Kidney tubule cell (primary cell): ENCODE results near the gene SIRPG.
"Not testable (repeated sequence)": the region's sequence is repeated elsewhere in the genome, so short reads cannot be mapped to it uniquely, and the experiment has no call there.

Source experiments
- DNase-seq: peaks from one replicate; pipeline ENCODE4 v3.0.0-alpha.2; 2018; ENCODE audit warnings: low spot score

The SIRPG gene

DNA sequence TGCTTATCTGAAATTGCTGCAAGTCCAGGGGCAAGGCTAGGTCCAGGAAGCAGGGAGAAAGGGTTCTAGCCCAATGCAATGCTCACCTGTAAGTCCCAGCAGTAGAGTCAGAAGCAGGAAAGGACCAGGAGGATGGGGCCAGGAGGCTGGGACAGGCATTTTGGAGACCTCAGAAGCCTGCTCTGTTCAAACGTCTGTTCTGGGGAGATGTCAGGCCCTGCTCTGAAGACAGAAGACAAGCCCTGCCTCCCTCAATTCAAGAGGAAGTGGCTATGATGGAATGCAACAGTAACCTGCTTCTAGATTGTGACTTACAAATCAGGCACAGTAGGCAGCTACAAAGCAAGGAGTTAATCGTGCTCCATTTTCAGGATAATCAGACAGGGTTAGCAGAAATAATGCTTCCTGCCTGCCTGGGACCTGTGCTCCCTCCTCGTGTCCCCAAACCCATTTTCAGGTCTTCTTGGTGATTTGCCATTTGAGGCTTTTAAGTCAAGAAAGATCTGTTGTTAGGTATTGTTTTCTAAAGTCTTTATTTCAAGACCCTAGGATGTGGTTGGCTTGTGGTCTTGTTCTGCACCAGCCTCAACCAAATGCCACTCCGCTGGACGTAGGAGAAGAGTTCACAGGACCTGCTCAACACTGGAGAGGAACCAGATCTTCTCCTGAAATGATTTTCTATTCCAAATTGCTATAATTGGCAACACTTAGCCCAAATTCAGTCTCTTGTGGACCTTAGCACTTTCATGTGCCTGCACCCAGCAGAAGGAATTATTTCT, at the start of gene SIRPG:
TSS of gene SIRPG (minus strand) at position 224 of the 779 bp plus-strand sequence. CDS start at position 159, 65 bp downstream.
- peak; percentile 20 for DNase-seq

DNA sequence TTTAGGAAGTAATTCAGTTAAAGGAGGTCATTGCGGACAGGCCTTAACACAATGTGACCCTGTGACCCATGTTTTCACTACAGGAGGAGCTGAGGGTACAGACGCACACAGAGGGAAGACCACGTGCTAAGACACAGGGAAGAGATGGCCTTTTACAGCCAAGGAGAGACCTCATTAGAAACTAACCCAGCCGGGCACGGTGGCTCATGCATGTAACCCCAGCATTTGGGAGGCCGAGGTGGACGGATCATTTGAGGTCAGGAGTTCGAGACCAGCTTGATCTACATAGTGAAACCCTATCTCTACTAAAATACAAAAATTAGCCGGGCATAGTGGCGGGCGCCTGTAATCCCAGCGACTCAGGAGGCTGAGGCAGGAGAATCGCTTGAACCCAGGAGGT, 49.3 kb upstream of the SIRPG start:
- DNase-seq: not testable (repeated sequence)

DNA sequence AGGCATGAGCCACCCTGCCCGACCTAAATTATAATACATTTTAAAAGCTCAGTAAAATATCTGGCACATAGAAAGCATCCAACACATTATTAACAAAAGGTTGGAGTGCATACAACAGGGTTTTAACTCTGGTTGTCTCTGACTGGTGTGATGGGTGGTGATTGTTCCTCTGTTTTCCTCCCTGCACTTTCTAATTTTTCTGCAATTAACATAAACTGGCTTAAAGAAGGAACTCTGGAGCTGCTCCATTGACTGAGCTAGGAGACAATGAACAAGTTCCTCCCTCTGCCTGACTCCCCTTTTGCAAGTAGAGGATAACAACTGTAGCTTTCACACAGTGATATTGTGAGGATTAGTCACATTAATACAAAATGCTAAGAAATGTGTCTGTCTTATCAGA, 48.5 kb upstream of the SIRPG start:
- DNase-seq: no peak

DNA sequence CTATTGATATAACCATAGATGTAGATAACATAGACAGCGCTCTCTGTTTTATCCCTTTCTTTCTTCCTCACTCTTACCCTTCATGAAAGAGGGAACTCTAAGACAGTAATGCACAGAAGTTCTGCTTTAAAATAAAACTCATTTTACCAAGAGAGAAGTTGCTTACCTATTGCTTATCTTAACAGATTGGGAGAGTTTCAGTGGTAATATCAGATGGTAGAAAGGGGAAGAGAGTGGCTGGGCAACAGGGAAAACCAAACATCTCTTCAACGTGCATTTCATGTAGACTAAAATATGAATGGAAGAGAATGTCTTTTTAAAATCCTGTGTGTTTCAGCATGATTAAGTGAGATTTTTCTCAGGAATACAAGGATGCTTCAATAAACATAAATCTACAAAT, 45.3 kb upstream of the SIRPG start:
- DNase-seq: no peak

DNA sequence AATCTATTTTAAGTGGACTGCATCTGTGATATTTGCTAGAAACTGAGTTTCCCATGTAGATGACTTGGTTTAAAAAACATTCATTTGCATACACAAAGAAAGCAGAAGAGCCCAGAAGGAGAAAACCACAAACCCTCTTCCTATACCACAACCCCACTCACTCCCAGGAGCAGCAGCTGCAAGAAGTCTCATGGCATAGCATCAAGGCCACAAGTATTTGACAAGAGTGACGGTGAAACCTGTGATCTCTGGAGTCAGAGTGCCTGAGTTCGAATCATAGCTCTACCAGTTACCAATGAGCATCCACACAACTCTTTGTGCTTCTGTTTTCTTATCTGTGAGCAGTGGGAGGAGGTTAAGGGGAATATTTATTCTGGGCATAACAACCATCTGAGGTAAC, 44.7 kb upstream of the SIRPG start:
- DNase-seq: peak; percentile 25

DNA sequence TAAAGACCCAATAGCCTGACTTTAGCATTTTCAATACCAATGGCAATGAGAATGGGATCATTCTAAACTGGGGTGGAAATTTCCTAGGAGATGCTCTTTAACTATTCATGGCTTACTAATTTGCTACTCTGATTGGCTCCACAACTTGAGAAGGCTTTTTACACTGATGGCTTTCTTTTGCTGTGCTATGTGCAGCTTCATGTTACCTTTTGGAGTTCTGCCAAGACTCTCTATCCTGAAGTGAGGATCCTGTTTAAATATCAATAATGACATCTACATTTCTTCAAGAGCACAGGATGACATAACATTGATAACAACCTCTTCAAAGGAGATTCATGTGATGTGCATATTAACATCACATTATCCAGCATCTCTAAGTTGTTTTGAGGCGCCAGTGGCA, 43.4 kb upstream of the SIRPG start:
- DNase-seq: no peak

DNA sequence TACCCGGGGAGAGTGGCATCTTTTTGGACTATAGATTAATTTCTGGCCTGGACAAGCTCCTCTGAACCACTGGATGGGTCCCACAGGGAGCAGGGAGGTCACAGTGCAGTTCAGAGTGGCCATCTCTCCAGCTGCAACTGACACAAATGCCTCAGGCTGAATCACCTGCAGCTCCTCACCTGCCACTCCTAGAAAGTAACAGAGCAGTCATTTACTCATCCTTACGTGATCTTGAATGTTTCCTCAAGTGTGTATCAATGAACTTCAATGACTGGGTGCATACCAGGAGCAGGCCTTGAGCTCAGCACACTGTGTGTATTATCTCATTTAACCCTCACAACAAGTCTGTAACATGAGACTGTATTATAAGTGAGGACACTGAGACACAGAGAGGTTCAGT, 40.0 kb upstream of the SIRPG start:
- DNase-seq: peak; percentile 35

DNA sequence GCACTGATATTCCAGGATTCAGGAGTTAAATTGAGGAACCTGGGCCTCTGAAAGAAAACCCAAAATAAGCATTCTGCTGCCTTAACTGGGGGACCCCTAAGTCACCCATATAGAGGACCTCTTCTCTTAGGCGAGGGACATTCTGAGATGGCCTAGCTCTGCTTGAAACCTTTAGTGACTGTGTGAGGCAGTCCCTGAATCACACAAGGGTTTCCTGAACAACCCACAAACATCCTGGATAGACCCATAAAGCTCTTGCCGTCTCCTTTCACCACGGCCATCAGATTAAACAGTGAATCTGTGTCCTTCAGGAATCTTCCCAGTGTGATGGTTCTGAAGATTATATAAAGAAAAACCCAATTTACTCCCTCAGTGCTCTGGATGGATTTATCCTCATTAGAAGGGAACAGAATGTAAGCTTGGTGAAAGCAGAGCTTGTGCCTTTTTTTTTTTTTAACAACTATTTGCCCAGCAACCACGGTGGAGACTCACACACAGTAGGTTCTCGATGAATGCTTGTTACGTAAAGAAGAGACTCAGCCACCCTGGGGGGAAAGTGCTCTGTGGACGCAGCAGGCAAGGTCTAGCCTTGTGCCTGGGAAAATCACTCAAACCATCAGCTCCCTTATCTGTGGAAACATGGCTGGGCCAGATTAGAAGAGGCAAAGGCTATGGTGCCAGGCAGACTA, 39.1 kb upstream of the SIRPG start:
- DNase-seq: no peak

DNA sequence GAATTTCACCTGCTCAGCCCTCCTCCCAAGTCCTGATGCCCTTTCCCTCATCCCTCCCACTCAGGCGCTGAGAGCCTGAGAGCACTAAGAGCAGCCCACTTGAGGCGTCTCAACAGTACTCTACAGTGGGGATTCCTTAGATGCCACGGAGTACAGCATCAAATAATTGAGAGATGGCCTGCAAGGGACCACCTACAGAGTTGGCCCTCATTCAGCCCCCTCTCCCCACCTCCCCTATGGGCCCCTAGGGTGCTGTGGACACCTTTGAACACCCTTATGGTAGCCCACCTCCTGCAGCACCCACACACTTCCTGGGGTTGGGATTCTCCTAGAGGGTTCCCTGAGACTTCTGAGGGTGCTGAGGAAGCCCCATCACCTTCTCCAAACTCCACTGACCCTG, 37.1 kb upstream of the SIRPG start:
- DNase-seq: no peak

DNA sequence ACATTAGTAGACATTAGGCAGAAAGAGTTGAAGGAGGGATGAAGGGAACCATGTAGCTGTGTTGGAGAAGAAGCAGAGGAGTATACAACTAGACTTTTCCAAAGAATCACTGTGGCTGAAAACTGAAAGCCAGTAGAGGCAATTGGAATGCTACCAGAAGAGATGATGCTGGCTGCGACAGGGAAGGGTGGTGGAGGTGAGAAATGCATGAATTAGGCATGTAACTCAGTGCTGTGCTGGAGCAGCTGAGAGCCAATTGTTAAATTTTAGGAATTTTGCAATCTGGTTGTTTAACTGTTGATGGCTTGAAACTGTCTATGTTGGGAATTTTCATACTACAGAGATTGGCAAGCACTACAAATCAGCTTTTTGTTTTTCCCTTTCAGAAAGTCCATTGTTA, 35.8 kb upstream of the SIRPG start:
- DNase-seq: no peak

DNA sequence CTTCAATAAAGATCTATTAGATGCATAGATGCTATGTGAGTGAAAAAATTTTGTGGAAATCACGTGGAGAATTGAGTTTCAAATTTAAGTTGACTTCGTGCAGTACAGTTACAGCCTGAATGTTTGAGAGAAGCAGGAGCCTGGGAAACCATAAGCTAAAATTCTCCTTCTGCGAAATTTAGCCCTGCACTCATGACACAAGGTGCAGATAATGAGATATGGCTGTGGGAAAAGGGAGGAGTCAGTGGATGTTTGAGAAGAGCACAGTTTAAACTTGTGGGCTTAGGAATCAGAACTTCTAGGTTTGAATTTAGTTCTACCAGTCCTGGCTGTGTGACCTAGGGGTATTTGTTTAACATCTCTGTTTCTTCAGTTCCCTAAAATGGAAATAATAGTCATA, 32.1 kb upstream of the SIRPG start:
- no peak for DNase-seq

DNA sequence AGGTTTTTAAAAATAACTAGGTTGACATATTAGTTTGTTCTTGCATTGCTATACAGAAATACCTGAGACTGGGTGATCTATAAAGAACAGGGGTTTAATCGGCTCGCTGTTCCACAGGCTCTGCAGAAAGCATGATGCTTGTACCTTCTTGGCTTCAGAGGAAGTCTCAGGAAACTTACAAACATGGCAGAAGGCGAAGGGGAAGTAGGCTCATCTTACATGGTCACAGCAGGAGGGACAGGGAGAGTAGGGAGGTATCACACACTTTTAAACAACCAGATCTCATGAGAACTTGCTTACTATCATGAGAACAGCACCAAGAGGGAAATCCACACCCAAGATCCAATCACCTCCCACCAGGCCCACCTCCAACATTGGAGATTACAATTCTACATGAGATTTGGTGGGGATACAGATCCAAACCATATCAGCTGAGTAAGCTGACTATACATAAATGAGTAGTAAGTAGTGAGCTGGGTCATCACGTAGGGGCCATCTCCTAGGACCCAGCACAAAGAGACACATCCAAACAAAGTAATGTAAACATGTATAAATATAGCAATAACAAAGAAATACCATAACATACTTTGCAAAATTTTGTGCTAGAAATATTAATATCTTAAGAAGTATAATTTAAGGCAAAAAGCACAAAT, 31.4 kb upstream of the SIRPG start:
- DNase-seq: no peak

DNA sequence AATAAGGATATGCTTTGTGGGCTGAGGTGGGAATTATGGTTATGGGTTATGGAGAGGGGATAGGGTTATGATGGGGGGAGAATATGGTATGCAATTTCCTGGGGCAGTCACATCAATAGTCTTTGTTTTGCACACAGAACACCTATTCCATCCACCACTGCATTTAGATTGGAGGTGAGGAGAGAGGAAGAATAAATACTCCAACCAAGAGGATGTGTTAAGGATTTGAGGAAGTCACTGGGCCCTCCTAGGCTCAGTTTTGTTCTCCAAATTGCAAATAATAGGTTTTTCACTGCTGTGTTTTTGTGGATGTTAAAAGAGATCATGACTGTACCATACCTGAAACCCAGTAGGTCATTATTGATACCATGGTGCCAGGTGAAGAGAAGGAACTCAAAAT, 29.5 kb upstream of the SIRPG start:
- DNase-seq: no peak

DNA sequence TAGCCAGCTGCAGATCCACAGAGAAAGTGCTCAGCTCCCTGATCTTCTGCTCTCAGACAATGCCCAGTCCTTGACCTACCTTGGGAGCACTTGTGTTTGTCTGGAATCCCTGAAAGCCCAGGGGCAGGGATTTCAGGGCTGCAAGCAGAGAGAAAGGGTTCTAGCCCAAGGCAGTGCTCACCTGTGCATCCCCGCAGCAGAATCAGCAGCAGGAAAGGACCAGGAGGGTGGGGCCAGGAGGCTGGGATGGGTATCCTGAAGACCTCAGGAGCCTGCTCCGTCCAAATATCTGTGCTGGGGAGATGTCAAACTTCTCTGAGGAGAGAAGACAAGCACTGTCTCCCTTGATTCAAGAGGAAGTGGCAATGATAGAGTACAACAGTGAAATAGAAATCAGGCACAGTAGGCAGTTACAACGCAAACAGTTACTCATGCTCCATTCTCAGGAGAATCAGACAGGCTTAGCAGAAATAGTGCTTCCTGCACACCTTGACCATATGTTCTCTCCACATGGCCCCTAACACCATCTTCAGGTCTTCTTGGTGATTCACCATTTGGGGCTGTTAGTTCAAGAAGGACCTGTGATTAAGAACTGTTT, 28.7 kb upstream of the SIRPG start:
- DNase-seq: no peak

DNA sequence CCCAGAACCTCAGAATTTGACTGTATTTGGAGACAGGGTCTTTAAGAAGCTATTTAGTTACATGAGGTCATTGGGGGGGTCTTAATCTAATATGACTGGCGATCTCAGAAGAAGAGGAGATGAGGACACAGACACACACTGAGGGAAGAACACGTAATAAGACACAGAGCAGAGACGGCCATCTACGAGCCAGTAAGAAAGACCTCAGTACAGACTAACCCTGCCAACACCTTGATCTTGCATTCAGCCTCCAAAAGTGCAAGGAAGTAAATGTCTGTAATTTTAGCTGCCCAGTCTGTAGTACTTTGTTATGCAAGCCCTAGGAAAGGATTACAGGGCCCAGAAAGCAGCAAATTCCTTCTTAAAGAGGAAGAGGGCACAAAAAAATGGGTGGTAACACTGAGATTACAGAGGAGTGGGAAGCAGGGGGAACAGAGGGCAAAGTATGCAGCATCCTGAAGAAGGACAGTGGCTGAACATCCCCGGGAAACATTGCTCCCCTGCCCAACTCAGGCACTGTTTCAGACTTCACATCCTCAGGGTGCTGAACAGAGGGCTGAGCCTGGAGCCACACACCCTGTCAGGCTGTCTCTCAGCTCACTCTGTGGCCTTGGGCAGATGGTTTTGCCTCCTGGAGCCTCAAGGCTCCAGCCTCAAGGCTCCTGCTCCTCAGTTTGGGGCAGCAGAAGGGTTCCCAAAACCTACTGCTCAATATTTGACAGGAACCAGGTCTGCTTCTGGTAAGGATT, 27.9 kb upstream of the SIRPG start:
- no peak for DNase-seq

DNA sequence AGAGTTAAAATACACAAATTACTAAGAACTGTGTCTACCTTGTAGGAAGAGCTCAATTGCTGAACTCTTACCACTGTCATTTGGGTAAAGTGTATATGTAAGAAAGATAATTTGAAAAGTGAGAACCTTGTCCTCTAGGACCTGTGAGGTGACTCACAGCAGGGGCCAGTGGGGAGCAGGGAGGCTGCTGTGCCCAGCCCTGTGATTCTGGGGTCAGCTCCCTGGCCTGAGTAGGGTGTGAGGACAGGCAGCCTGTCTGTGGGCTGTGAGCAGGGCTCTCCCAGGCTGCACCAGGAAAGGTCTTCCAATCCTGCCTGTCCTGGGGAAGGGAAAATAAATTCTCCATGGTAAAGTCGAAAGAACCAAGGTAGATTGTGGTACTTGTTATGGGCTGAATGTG, 27.3 kb upstream of the SIRPG start:
- DNase-seq: no peak

DNA sequence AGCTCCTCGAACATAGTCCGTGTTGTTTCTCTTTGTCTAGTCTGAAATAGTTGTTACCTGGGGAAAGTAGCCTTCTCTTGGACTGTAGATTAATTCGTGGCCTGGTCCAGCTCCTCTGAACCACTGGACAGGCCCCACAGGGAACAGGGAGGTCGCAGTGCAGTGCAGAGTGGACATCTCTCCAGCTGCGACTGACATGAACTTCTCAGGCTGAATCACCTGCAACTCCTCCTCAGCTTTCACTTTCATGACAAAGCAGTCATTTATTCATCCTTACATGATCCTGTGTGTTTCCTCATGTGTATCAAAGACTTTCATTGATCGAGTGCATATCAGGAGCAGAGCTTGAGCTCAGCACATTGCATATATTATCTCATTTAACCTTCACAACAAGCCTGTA, 19.1 kb upstream of the SIRPG start:
- DNase-seq: peak; percentile 30

DNA sequence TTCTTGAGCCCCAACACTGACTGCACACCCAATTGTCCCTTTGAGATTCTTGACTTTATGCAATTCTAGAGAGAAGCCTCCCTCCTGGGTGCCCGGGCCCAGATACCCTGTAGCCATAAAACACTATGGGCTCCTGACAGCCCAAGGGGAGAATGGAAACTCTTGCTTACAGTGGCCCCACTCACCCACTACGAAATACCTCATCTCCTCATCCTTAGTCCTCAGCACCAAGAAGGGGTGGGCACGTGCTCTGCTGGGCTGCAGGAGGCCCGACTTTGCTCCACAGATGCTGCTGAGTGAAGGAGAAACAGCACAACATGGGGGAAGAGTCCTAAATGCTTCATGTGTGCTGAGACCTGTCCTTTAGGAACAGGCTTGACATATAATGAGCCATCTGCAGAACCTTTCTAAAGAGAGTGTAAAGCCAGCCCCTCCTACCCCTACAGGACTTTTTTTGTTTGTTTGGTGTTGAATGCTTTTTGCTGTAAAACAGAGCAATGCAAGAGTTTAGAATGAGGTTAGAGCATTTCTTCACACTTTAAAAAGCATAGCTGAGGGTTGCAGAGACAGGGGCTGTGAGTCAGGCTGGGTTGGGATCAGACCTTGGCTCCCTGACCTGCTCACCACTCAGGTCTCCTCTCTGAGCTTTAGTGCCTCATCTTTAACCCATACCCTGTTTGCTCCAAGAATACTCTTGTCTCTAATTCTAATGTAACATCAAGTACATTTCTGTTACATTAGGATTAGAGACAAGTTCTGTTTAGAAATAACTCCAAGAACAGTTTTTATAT, 17.6 kb upstream of the SIRPG start:
- DNase-seq: no peak

DNA sequence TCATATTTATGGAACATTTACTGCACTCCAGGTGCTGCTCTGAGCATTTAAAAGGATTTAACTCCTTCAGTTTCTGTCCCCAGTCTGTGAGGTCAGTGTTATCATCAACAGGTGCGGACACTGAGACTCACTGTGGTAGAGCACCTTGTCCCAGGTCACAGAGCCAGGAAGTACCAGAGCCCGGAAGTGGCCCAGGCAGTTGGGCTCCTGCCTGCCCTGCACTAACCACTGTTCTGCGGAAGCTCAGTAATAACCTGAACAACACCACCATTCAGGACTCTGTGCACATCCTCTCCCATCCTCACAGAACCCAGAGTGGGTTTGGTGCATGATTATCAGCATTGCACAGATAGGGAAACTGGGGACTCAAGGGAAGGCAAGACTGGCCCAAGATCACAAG, 16.8 kb upstream of the SIRPG start:
- no peak for DNase-seq

DNA sequence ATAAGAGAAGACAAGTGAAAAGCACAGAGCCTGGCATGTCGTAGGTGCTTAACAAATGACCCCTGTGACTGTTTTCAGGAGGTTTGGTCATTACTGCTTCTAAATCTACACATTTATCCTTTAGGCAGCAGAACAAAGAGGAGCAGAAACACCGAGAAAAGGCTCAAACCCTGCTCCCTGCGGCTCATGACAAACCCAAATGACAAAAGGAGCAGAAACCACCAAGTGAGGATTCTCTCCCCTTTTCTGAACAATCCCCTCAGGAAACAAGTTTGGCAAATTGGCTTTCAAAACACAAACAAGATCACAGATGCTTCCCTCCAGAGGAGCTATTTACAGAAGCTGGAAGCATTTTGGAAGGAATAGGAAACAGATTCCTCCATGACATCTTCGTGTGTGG, 15.8 kb upstream of the SIRPG start:
- DNase-seq: no peak

DNA sequence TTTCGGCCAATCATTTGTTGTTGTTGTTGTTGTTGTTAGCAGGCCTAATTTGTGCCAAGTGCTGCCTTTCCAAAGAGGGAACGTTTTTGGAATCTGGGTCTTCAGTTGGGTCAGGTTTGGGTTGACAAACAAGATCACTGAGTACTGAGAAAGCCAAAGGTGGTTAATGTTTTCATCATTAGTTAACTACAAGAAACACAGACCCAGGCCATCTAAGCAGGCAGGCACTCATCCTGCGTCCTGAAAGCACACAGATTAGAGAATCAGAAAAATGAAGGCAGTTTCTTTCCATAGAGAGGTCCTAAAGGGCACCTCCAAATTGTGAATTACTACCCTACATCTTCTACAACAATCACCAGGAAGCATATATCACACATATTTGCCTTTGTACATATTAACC, 15.1 kb upstream of the SIRPG start:
- no peak for DNase-seq
